Right renal pelvis (tissue), 4 donors: ENCODE results near the gene KLHL40. TPM values are rescaled to one million over a fixed set of nuclear protein-coding genes. Genes with fewer than 3 reads are reported as not detected.

ENCODE experiments used
- DNase-seq, 4 donors: peaks; one replicate each; pipeline ENCODE4 v3.0.0-alpha.2; 2013; ENCODE audit warnings: low read depth in 4 of 4, low spot score in 3 of 4, missing footprints in 1 of 4
- polyA plus RNA-seq, 4 donors: library from polyadenylated mRNA; unstranded; fragments of 120-200 nt; gene quantifications; one replicate each; pipeline ENCODE4 v1.2.1, GENCODE V29; 2013; ENCODE audit not compliant: insufficient read length in 4 of 4

The KLHL40 gene
- polyA plus RNA-seq, 4 donors = 0.03 TPM; not detected in 3

- DNase-seq = no peak
Observed at GRCh38 chr3:42656680-42657610, 28.4 kb upstream of the KLHL40 start.

- no peak for DNase-seq
Observed at GRCh38 chr3:42657675-42658074, 27.7 kb upstream of the KLHL40 start.

GRCh38 chr3:42658091-42658770 lies 27.1 kb upstream of the KLHL40 start:
- no peak for DNase-seq

GRCh38 chr3:42658771-42659390 lies 26.5 kb upstream of the KLHL40 start:
- no peak for DNase-seq

GRCh38 chr3:42659451-42660130 lies 25.7 kb upstream of the KLHL40 start:
- DNase-seq = no peak

GRCh38 chr3:42660131-42660715 lies 25.1 kb upstream of the KLHL40 start:
- no peak for DNase-seq

GRCh38 chr3:42660898-42661297 lies 24.4 kb upstream of the KLHL40 start:
- no peak for DNase-seq

GRCh38 chr3:42661593-42662022 lies 23.7 kb upstream of the KLHL40 start:
- no peak for DNase-seq

GRCh38 chr3:42662037-42662812 lies 23.1 kb upstream of the KLHL40 start:
- no peak for DNase-seq

- DNase-seq = no peak
Observed at GRCh38 chr3:42662813-42663535, 22.4 kb upstream of the KLHL40 start.

- no peak for DNase-seq
Observed at GRCh38 chr3:42663581-42664437, 21.5 kb upstream of the KLHL40 start.

- DNase-seq = no peak
Observed at GRCh38 chr3:42664438-42664803, 20.9 kb upstream of the KLHL40 start.

- DNase-seq = no peak
Observed at GRCh38 chr3:42665050-42665878, 20.1 kb upstream of the KLHL40 start.

GRCh38 chr3:42666022-42666421 lies 19.3 kb upstream of the KLHL40 start:
- DNase-seq = no peak

GRCh38 chr3:42666577-42666998 lies 18.7 kb upstream of the KLHL40 start:
- DNase-seq = no peak

- DNase-seq = no peak
Observed at GRCh38 chr3:42667096-42667522, 18.2 kb upstream of the KLHL40 start.
